COLO668 (cell line): ENCODE data around the gene RUNX1.

ENCODE experiments used
- DNase-seq: peaks from one replicate; lab custom pipeline; 2025; ENCODE audit not compliant: unreplicated experiment; lab: John Stamatoyannopoulos, UW

The RUNX1 gene

DNA sequence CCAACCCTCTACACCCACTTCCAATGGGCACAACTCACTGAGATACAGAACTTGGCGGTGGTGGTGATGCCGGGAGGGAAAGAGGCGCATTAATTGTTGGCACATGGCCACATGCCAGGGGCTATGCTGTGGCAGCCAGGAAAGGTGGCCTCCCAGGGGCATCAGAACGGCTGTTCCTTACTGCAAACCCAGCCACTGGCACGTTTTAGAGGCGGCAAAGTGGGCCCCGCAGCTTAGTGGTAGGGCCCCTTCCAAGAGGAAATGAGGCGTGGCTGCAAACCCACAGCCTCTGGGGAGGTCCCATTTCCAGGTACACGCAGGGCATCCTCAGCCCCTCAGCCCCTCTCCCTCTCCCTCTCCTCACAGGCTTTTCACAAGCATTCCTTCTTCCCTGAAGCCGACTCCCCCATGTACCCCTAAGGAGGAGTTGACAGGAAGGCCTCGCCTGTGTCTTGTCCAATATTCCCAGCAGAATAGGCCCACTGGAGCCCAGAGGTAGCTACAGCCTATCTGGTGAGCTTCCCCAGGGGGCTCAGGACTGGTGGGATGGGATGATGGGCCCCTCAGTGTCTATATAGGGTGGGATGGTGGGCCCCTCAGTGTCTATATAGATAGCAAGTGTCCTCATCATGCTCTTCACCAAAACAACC lies 214.1 kb downstream of the RUNX1 start:
- no peak for DNase-seq

DNA sequence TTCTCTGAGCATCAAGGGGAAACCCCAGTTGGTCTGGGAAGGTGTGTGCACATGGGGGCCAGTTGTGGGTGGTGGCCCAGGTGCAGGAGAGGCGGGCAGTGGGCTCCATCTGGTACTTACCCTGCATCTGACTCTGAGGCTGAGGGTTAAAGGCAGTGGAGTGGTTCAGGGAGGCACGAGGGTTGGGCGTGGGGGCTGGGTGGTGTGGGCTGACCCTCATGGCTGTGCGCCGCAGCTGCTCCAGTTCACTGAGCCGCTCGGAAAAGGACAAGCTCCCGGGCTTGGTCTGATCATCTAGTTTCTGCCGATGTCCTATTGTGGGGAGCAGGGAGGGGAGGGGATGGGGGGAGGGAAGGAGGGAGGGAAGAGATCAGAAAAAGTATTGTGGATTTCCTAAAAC lies 214.8 kb downstream of the RUNX1 start:
- DNase-seq, result no peak

DNA sequence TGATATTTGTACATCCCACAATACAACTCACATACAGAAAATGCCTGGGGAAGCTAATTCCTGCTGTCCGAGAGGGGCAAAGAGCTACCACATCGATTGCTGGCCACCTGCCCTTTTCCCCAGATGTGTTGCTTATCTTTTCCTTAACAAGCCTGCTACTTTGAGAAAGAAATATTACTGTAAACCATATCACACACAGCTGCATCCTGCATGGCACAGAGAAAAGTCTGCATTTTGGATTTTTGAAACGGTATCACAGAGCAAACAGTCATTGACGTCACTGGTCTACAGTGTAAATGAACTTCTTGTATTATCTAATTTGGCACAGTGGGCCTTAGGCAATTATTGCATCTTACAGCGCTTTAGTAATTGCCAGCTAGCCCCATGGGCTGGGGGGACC lies 215.6 kb downstream of the RUNX1 start:
- DNase-seq, result no peak

DNA sequence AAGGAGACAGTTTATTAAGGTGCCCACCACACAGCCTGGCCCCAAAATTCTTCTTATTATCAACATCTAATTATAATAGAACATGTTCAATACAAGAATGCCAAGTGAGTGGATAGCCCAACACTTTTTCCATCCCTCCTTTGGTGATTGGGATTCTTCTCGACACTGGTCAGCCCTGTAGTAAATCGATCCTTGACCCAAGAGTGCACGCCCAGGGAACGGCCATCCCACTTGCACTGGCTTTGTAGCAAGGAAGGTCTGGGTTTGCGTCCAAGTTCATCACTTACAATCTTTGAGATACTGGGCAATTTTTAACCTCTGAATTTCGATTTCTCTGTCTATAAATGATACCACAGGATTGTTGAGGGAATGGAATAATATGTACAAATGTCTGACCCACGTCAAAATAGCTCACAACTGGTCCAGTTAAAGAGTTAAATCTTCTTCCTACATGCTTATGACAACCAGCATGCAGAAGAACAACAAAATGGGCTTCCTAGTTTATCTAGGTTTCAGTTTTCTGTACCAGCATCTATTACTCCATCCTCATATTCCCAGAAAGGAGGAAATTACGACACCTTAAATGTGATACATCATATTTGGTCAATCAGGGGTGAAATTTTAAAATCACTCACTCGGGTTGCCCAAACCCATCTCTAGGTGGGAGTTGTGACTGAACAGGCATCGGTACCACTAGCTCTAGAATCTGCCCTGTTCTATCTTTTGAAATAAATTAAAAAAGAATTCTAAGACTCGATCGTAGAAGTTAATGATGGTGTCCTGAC lies 218.5 kb downstream of the RUNX1 start:
- no peak for DNase-seq

DNA sequence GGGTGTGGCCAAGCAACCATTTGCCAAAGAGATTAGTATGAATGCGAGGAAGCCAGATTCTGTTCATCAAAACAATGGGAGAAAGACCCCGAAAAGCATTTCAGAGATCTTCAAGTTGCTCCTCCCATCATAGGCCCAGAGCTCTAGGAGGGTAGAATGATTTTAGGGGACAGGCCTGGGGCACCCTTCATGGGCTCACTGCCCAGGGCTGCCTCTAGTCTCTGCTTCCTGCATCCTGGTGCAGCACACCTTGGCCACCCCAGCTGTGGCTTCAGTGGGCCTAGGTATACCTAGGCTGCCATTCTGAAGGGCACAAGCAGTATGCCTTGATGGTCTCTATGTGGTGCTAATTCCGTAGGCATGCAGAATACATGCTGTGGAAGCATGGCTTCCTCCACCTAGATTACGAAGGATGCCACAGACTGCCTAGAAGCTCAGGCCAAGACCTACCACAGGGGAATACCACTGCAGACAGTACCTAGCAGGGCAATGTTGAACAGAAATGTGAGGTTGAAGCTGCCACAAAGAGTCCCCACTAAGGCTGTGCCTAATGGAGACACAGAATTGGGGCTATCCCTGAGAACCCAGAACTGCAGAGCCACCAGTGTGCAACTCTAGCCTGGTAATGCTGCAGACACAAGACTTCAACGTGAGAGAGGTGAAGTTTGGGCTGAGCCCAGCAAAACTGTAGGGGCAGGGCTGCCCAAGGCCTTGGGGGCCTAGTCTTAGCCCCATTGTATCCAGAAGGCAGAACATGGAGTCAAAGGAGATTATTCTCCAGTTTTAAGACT lies 221.5 kb downstream of the RUNX1 start:
- DNase-seq, result no peak

DNA sequence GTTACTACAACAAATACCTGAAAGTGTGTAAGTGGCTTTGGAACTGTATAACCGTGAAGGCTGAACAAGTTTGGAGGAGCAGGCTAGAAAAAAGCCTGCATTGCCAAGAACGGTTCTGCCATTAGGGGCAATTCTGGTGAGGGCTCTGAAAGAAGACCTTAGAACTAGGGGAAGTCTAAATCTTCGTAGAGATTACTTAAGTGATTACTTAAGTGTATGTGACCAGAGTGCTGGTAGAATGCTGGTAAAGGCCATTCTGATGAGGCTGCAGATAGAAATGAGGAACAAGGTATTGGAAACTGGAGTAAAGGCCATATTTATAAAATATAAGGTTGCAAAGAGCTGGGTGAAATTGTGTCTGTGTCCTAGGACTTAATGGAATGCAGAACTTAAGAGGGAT lies 222.3 kb downstream of the RUNX1 start:
- DNase-seq, result no peak

DNA sequence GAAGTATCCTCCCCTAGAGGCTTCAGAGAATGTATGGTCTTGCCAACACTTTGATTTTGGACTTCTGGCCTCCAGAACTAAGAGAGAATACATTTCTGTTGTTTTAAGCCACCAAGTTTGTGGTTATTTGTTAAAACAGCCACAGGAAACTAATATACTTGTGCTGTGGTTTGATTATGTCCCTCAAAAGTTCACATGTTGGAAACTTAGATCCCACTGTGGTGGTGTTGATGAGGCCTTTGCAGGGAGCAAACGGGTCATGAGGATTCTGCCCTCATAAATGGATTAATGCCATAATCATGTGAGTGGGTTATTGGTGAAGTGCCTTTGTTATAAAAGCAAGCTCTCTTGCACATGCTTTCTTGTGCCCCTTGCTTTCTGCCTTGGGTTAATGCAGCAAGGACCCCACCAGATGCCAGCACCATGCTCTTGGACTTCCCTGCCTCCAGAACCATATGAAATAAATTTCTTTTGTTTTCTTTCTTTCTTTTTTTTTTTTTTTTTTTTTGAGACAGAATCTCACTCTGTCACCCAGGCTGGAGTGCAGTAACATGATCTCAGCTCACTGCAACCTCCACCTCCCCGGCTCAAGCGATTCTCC lies 223.1 kb downstream of the RUNX1 start:
- DNase-seq, result no peak

DNA sequence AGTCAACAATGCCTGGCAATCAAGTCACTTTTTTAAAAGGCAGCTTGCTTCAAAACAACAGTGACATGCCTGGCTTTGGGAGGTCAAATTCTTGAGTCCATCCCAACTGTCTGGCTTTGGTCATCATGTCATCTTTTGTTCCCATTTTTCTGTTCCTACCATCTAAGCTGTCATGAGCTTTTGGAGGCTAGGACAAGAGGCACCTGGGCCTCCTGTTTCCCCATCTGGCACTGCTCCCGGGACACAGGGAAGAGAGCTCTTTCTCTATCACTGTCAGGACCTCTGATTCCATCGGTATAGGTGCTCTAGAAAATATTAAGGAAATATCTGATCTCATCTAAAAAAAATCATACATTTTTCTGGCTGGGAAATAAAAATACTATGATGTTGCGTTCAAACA lies 224.0 kb downstream of the RUNX1 start:
- DNase-seq, result no peak

DNA sequence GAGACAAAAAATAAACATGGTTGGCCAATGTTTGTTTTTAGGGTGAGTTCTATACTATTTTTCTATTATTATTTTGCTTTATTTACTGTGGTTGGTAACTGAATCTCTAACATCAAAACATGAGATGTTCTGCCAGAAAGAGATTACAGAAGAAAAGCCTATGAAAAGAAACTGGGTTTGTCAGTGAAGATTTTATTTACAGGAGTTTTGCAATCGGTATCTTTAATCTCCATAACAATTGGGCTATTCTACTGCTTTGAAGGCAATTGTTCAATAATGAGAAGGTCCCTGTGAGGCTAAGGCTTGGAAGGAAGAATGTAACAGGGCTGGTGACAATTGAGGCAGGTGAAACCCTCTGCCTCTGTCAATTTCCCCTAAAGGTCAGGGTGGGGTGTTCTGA lies 224.8 kb downstream of the RUNX1 start:
- no peak for DNase-seq

DNA sequence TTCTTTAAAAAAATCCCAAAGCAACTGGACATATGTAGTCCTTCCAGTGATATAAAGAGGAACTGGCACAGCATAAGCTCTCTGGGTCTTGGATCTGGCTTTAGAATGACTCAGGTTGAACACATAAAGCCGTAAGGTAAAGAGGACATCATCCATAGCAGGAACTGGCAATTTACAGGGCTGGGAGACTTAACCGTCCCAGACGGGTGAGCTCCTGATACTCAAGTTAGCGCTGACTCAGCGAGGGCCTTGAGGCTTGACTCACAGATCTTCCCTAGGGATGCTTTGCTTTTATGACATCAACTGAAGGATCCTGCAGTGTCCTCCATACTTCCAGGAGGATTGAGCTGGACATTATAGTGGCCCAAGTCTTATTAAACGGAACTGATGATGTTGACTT lies 226.2 kb downstream of the RUNX1 start:
- DNase-seq, result no peak

DNA sequence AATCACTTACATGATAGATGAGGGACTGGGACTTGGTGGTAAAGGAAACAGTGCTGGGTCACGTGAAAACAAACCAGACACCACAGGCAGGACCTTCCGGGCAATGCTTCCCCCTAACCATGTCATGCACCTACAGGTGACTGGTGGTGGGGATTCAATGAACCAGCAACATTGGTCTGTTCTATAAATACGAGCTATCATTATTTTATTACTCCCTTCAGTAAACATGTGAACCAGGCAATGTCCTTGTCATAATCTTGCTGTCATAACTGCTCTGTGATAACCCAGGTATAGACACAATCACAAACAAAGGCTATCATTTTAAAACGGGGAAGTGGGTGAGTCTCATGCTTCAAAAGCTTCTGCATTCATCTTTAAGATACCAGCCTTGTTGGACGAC lies 226.9 kb downstream of the RUNX1 start:
- DNase-seq, result no peak

DNA sequence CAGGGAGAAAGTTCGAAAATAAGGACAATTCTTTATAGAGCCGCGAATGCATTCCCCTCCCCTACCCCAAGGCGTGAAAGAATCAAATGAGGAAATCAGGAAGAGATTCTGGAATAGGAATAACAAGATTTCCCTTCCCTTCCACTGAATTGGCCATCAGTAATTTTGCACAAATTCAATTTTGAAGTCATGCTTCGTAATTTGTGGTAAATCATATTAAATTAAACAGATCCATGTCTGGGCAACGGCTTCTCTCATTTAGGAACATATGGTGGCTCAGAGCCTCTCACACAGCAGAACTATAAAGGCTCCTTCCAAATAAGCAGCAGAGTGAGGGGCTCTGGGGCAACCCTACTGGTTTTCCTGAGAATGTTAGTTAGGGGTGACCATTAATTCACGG lies 227.4 kb downstream of the RUNX1 start:
- no peak for DNase-seq

DNA sequence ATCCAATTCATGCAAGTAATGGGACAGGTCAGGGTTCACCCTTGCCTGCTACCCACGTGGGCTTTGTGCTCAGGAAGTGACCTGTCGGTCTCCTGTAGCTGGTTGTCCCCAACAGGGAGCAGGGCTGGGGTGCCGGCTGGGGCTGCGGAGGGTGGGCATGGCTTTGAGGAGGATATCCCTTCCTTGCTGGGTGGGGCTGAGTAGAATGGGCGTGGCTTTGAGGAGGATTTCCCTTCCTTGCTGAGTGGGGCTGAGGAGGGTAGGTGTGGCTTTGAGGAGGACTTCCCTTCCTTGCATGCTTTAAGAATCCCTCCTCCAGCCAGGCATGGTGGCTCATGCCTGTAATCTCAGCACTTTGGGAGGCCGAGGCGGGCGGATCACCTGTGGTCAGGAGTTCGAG lies 229.1 kb downstream of the RUNX1 start:
- no peak for DNase-seq

DNA sequence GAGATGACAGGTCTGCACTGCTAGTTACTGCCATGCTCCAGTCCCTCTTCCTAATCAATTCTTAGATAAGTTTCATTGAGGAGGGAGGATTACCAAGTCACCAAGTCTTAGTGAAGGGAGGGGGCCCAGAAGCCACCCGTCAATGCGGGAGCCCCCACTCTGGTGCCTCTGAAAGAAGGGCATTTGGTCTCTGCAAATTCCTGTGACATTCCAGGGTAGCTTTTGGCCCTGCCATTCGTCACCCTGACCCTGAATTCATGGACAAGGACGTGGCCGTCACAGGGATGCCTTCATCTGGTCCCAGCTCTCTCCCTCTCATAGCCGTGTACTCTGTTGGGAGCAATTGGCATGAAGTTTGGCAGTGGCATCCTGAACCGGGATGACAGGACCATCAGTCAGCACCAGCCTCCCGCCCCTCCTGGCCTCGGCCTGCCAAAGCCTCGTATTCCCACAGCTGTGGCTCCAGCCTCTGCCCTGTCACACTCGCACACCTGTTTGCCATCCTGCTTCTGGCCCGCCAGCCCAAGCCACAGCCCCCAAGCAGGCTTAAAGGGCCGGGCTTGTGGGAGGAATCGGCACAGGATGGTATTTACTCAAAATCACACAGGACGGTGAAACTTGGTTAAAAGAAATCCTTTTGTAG lies 229.6 kb downstream of the RUNX1 start:
- DNase-seq, result no peak

DNA sequence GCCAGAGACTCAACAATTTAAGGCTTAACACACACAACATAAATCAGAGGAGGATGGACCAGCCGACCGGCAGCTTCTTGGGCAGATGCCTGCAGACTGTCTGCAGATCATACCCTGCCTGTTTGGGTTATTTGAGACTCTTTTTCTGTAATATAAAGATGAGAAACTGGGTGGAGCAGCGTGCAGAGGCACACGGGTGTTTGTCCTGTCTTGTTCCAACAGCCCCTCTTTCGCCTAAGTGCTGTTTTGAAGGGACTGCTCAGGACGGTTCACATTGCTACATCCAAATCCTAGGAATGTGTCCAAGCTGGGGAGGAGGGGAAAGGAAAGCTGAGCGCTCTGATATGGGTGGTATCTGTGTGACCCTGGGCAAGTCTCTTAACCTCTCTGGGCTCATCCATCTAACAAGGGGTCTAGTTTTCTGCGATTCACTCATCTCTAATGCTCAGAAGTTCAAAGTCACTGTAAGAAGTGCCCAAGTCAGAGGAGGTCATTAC lies 230.4 kb downstream of the RUNX1 start:
- no peak for DNase-seq

DNA sequence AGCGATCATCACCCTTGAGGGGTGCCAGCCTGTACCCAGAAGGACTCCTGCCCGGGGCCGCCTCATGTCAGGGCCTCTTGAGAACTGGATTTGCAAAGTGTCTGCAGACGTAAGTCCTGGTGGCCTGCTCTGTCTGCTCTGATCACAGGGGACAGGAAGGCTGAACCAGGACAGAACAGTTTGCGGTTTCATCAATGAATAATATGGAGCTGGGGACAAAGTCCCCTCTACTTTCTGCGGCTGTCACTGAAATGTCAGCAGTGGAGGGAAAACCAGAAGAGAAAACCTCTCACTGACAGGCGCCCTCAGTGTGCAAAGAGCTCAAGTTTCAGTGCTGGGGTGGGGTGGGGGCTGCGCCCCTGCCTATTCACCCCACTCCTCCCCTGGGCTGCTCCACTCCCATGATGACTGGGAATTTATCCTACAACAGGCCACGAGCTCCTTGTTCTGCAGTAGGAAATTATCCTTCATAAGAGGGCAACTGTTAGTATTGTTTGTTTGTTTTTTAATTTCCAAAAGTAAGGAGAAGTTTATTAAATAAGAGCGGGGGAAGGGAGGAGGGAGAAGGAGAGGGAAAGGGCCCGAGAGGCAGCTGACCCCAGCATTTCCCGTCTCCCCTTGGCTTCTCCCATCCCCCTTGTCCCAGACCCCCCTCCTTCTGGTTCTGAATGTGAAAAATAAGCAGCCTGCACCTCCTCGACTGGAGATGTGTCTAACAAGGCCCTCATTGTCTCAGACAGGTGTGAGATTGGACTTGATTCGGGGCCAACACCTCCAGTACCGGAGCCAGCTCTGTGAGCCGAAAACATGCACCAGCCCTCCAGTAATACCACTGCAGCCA lies 231.1 kb downstream of the RUNX1 start:
- DNase-seq, result no peak

DNA sequence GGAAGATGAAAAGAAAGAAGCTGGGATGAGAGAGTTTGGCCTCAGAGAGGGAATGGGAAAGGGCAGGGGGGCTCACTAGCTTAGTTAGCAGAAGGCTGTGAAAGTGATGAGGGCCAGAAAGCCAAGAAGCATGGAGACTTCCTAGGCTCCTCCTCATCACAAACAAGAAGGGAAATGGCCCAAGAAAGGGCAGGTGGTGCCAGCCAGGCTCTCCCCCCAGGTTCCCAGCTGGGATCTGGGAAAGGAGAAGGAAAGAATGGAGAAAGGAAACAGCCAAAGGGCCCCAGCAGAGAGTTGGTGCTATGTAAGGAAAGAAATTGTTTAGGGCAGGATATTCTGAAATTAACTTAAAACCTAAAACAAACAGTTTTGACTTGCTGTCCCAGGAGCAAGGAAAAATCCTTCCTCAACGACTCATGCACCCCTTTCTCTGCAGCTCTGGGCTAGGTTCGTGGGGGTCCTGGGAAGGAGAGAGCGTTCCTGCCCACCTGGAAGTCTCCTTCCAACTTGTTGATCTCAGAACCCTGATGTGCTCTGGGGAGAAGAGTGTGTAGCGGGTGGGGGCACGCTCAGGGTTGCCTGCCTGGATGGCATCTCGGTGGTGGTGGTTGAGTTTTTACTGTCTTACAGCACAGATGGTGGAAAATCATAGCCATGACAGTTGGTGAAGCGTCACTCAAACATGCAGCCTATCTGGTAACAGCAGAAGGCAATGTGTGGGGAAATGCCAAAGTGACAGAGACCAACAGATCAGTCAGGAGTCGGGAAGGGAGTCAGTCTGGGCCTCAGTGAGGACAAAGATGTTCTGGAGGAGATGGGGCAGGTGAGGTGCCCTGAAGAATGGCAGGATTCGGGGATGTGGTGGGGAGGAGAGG lies 233.0 kb downstream of the RUNX1 start:
- DNase-seq, result no peak

DNA sequence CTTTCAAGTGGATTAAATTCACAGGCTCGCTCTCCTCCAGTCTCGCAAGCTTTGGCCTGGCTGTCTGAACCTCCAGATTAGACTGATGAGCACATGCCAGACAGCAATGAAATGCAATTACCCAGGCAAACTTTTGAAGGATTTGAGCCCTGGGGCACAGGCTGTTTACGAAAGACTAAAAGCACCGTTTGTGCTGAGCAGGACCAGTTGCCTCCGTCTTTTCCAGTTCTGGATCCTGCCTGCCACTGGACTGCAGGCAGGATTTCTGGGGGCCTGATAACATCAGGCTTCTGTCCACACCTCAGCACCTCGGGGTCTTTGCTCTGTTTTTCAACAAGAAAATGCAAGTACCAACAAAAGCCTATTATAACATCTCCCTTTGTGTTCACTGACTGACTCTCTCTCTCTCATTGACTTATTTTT lies 234.6 kb downstream of the RUNX1 start:
- DNase-seq, result no peak

DNA sequence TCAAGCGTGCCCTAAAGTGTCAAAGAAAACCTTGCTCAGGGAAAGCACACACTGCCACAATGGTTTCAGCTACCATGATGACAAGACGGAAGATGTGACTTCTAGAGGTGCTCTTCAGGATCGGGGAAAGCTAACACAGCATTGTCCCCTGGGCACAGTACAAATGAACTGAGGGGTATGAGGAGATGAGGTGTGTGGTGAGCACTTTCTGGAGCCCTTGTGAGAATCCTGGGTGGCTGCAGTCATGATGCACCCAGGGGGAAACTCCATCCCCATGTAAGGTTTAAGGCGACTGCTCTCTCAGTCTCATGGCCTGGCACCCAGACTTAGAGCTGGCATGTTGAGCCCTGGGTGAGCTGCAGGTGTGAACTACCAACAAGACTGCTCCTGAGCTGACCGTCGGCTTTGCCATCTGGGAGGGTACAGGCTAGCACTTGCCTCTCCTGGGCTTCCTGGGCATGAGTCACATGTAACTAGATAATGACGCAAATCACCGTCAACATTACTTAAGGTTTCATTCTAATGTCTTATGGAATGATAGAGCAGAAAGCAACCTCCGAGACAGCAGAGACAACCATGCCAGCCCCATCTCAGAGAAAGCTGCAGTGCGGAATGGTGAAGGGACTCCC lies 235.7 kb downstream of the RUNX1 start:
- no peak for DNase-seq
